ENCODE data around the gene ADIRF.

Gene ADIRF

GRCh38 chr10:86965986-86966654 is 2.2 kb upstream of the ADIRF start:
- peak overlapping the region; percentile 59 to 77 (median 63) for H3K27ac Mint-ChIP-seq
- peaks cover 43% of the 10 kb centered on the region for H3K4me1 Mint-ChIP-seq
- H3K4me3 Mint-ChIP-seq: peak overlapping the region in 1 of 3 experiments; percentile 31
- H3K9me3 Mint-ChIP-seq: no peaks in the 10 kb centered on the region
- H3K27me3 Mint-ChIP-seq (ENCODE audit: low read depth): peaks cover 3% of the 10 kb centered on the region
- no peak for TF ChIP-seq CTCF (IDR thresholded peaks at IDR 0.05; ENCODE audit: unreplicated experiment in 3 of 3)
- H3K36me3 Mint-ChIP-seq (ENCODE audit: low read depth): no peaks in the 10 kb centered on the region

- peaks cover 9% of the 10 kb centered on the region for H3K27me3 Mint-ChIP-seq (ENCODE audit: low read depth)
- TF ChIP-seq CTCF (IDR thresholded peaks at IDR 0.05; ENCODE audit: unreplicated experiment in 3 of 3): no peak
- H3K9me3 Mint-ChIP-seq: no peaks in the 10 kb centered on the region
- peak overlapping the region in 2 of 3 experiments; percentile 45 to 63 for H3K27ac Mint-ChIP-seq
- H3K4me1 Mint-ChIP-seq: peaks cover 49% of the 10 kb centered on the region
- no peaks in the 10 kb centered on the region for H3K36me3 Mint-ChIP-seq (ENCODE audit: low read depth)
- peak overlapping the region in 2 of 3 experiments; percentile 41 to 48 for H3K4me3 Mint-ChIP-seq
Measured at GRCh38 chr10:86967481-86967941, 771 bp upstream of the ADIRF start.

GRCh38 chr10:86968994-86969355 is 693 bp downstream of the ADIRF start:
- no peak for TF ChIP-seq CTCF (IDR thresholded peaks at IDR 0.05; ENCODE audit: unreplicated experiment in 3 of 3)
- Mint-ChIP-seq H3K4me3 (peak overlapping the region in 2 of 3 experiments; percentile 91 to 94), H3K27ac (peak overlapping the region in 1 of 3 experiments; percentile 91), H3K9me3 (no peaks in the 10 kb centered on the region), H3K27me3 (ENCODE audit: low read depth) (peaks cover 13% of the 10 kb centered on the region), H3K4me1 (peaks cover 49% of the 10 kb centered on the region), H3K36me3 (ENCODE audit: low read depth) (no peaks in the 10 kb centered on the region)

GRCh38 chr10:86969421-86970041 is 1.2 kb downstream of the ADIRF start:
- no peaks in the 10 kb centered on the region for H3K9me3 Mint-ChIP-seq
- H3K36me3 Mint-ChIP-seq (ENCODE audit: low read depth): no peaks in the 10 kb centered on the region
- H3K27me3 Mint-ChIP-seq (ENCODE audit: low read depth): peaks cover 13% of the 10 kb centered on the region
- H3K27ac Mint-ChIP-seq: peak overlapping the region in 2 of 3 experiments; percentile 26 to 91
- H3K4me1 Mint-ChIP-seq: peaks cover 49% of the 10 kb centered on the region
- no peak for TF ChIP-seq CTCF (IDR thresholded peaks at IDR 0.05; ENCODE audit: unreplicated experiment in 3 of 3)
- H3K4me3 Mint-ChIP-seq: peak overlapping the region; percentile 86 to 94 (median 91)

GRCh38 chr10:86970162-86970981 is 2.1 kb downstream of the ADIRF start:
- peak overlapping the region; percentile 86 to 94 (median 91) for H3K4me3 Mint-ChIP-seq
- H3K27ac Mint-ChIP-seq: peak overlapping the region; percentile 80 to 95 (median 91)
- no peaks in the 10 kb centered on the region for H3K36me3 Mint-ChIP-seq (ENCODE audit: low read depth)
- peaks cover 44% of the 10 kb centered on the region for H3K4me1 Mint-ChIP-seq
- peaks cover 13% of the 10 kb centered on the region for H3K27me3 Mint-ChIP-seq (ENCODE audit: low read depth)
- H3K9me3 Mint-ChIP-seq: no peaks in the 10 kb centered on the region
- TF ChIP-seq CTCF (IDR thresholded peaks at IDR 0.05; ENCODE audit: unreplicated experiment in 3 of 3): no peak

All from nephron (organoid).